NT2/D1 (cell line): ENCODE results near the gene MCTP1.

ENCODE experiments used
- SUZ12 ChIP-seq: IDR thresholded peaks from 2 replicates; pipeline ENCODE4 v1.6.1; 2011; ENCODE audit not compliant: insufficient read length, insufficient read depth; ENCODE audit errors: extremely low read depth
- YY1 ChIP-seq: IDR thresholded peaks from 2 replicates; pipeline ENCODE4 v1.6.1; 2011; ENCODE audit not compliant: insufficient read length, insufficient read depth

DNA sequence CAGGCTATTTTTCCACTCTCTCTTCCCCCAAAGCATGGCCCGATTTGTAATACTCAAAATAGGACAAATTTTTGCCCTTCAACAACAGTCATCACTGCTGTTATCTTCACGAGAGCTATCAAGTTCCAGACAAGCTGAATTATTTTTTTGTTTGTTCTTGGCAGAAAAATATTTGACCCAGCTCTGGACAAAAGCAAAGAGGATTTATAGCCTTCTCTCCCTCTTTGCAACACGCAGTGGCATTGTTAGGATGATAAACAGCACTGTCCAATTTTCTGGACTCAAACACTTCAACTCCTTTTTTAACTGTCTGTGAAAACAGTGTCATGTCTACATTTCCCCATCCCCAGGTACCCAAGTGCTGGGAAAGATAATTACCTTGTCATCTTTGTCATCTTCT, 506.2 kb downstream of the MCTP1 start:
- no peak for TF ChIP-seq SUZ12
- no peak for TF ChIP-seq YY1
